Erythroblast (primary cell): ENCODE measurements around the gene SHROOM4.

ENCODE experiments used
- GATA1 ChIP-seq: IDR thresholded peaks from 2 replicates; pipeline ENCODE4 v1.6.1; 2011; ENCODE audit warnings: low read depth, mild to moderate bottlenecking, control low read depth, low read length, moderate library complexity
- POLR2A ChIP-seq: IDR thresholded peaks from 2 replicates; pipeline ENCODE4 v1.6.1; 2011; ENCODE audit warnings: mild to moderate bottlenecking, low read length

DNA sequence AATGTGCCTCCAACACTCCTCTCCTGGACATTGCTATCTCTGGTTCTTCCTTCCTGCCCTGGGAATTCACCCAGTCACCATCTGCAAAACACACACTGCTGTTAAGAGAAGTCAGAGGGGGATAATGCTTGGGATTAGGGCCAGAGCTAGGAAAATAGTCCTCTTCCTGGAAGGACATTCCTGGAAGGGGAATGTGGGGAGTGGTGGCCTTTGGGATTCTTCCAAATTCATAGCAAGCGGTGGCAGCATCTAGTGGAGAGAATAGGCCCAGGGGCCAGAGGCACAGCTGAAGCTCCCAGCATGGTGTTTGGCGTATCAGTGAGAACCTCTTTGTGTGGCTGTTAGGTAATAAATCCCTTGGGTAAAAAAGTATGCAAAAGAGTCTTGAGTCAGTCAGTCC, 34.3 kb downstream of the SHROOM4 start:
- TF ChIP-seq POLR2A: no peak
- TF ChIP-seq GATA1: no peak
